Measurements from ENCODE around the gene FOLR3. TPM values are rescaled to one million over a fixed set of nuclear protein-coding genes. Genes with fewer than 3 reads are reported as not detected.

The FOLR3 gene
- polyA plus RNA-seq, 1 of the 3 experiments (the other 2 are of a cell fraction) = not detected

GRCh38 chr11:72116019-72116755, 19.3 kb upstream of the FOLR3 start:
- H3K27ac ChIP-seq (ENCODE audit: low read depth in 2 of 2, low read length in 1 of 2) = no peak overlapping the region
- no peak overlapping the region for H3K9ac ChIP-seq
- no peaks in the 10 kb centered on the region for H3K79me2 ChIP-seq (ENCODE audit: insufficient read depth)
- WGBS (ENCODE audit: low lambda C conversion rate) = 79% methylated on average over 6 of the region's 6 CpGs
- no peak overlapping the region for H3K4me3 ChIP-seq (ENCODE audit: low read depth in 2 of 2, low read length in 1 of 2)
- POLR2A ChIA-PET = no interaction called here
- H2AFZ ChIP-seq (ENCODE audit: low read depth) = no peak overlapping the region
- CTCF ChIA-PET = interaction anchor here (2.0 to 3.1 kb wide), 2 partner anchors 28 to 91 kb away, joined by 6 to 11 read pairs; no protein-coding TSS in a partner anchor
- peaks cover 3% of the 10 kb centered on the region for H3F3A ChIP-seq (replicated peaks; ENCODE audit: insufficient read depth)
- no peak overlapping the region for H3K4me2 ChIP-seq
- no peaks in the 10 kb centered on the region for H3K9me2 ChIP-seq
- H3K4me1 ChIP-seq (ENCODE audit: control insufficient read depth in 1 of 2, insufficient read depth in 2 of 2, low read depth in 1 of 2, low read length in 1 of 2) = peaks cover 6 to 14% of the 10 kb centered on the region in 2 experiments; a peak in 3 of 4 replicates
- no peaks in the 10 kb centered on the region for H3K36me3 ChIP-seq (replicated peaks in 1 of 2; ENCODE audit: control insufficient read depth in 1 of 2, insufficient read depth in 2 of 2, low read length in 1 of 2)
- H4K20me1 ChIP-seq (ENCODE audit: insufficient read depth) = no peaks in the 10 kb centered on the region
- H3K27me3 ChIP-seq (ENCODE audit: insufficient read depth) = no peaks in the 10 kb centered on the region
- no peaks in the 10 kb centered on the region for H3K9me3 ChIP-seq
- no peak for DNase-seq
- no peak for TF ChIP-seq USF2 (IDR thresholded peaks at IDR 0.05; ENCODE audit: borderline replicate concordance, low read depth, low read length)
- no peak for TF ChIP-seq CTCF (IDR thresholded peaks at IDR 0.05)
- TF ChIP-seq JUND (IDR thresholded peaks at IDR 0.05) = no peak
- TF ChIP-seq IRF3 (IDR thresholded peaks at IDR 0.05; ENCODE audit: low read depth, low read length) = no peak
- no peak for TF ChIP-seq RCOR1 (IDR thresholded peaks at IDR 0.05; ENCODE audit: low read length)
- TF ChIP-seq ZBTB33 (IDR thresholded peaks at IDR 0.05; ENCODE audit: borderline replicate concordance, low read depth) = no peak
- TF ChIP-seq USF1 (IDR thresholded peaks at IDR 0.05; ENCODE audit: borderline replicate concordance, low read depth) = no peak
- no peak for TF ChIP-seq SMC3 (IDR thresholded peaks at IDR 0.05; ENCODE audit: low read depth, low read length)
- no peak for TF ChIP-seq MEF2A (IDR thresholded peaks at IDR 0.05; ENCODE audit: borderline replicate concordance, low read depth)
- TF ChIP-seq TAF1 (IDR thresholded peaks at IDR 0.05; ENCODE audit: borderline replicate concordance, low read depth, low read length) = no peak
- no peak for TF ChIP-seq FOXM1 (IDR thresholded peaks at IDR 0.05; ENCODE audit: low read depth)
- no peak for TF ChIP-seq FOSL2 (IDR thresholded peaks at IDR 0.05; ENCODE audit: borderline replicate concordance, low read depth)
- TF ChIP-seq MAX (IDR thresholded peaks at IDR 0.05; ENCODE audit: low read depth) = no peak
- no peak for TF ChIP-seq SIN3A (IDR thresholded peaks at IDR 0.05; ENCODE audit: borderline replicate concordance, low read depth, low read length)
- TF ChIP-seq ELF1 (IDR thresholded peaks at IDR 0.05) = no peak
- no peak for TF ChIP-seq PBX3 (IDR thresholded peaks at IDR 0.05)
- TF ChIP-seq TEAD4 (IDR thresholded peaks at IDR 0.05; ENCODE audit: borderline replicate concordance, insufficient read depth) = no peak
- no peak for TF ChIP-seq YY1 (IDR thresholded peaks at IDR 0.05; ENCODE audit: low read depth)

Data from SK-N-SH (cell line).